HepG2 (cell line): ENCODE measurements around the gene CLEC18A. TPM values are rescaled to one million over a fixed set of nuclear protein-coding genes. Genes with fewer than 3 reads are reported as not detected.
A peak's percentile ranks its signal among the peaks of the same experiment; 100 is the strongest.

Experiments used
- HOXA3 ChIP-seq: sonication (generic); formaldehyde crosslinking; IDR thresholded peaks from 2 replicates; pipeline ENCODE4 v1.5.0; 2020; ENCODE audit warnings: missing genetic modification reagents
- MAFG ChIP-seq: sonication (generic); formaldehyde crosslinking; IDR thresholded peaks from 2 replicates; pipeline ENCODE4 v1.5.1; 2020; ENCODE audit warnings: mild to moderate bottlenecking, missing genetic modification reagents
- MATR3 ChIP-seq: sonication (generic); formaldehyde crosslinking; IDR thresholded peaks from 2 replicates; pipeline ENCODE4 v1.4.0; 2020; ENCODE audit warnings: missing genetic modification reagents
- NCOA5 ChIP-seq: sonication (generic); formaldehyde crosslinking; IDR thresholded peaks from 2 replicates; pipeline ENCODE4 v1.4.0; 2020; ENCODE audit warnings: missing genetic modification reagents
- RAD21 ChIP-seq: fragments of 450-650 bp; formaldehyde crosslinking; IDR thresholded peaks from 2 replicates; pipeline ENCODE4 v1.5.0; 2020; ENCODE audit warnings: mild to moderate bottlenecking
- SALL1 ChIP-seq: sonication (generic); formaldehyde crosslinking; IDR thresholded peaks from 2 replicates; pipeline ENCODE4 v1.8.0; 2022; ENCODE audit warnings: mild to moderate bottlenecking, missing genetic modification reagents
- SMC3 ChIP-seq: IDR thresholded peaks from 2 replicates; pipeline ENCODE4 v1.6.1; 2011; ENCODE audit warnings: low read length, improper control_type of control experiment
- STAG1 ChIP-seq: sonication (generic); formaldehyde crosslinking; IDR thresholded peaks from 2 replicates; pipeline ENCODE4 v1.4.0; 2020; ENCODE audit warnings: missing genetic modification reagents
- TEAD3 ChIP-seq: optimal IDR thresholded peaks from 2 replicates; pipeline ENCODE3; 2016; ENCODE audit warnings: borderline replicate concordance
- XRCC5 ChIP-seq: fragments of 200-400 bp; formaldehyde crosslinking; optimal IDR thresholded peaks from 2 replicates; pipeline ENCODE3; 2017; ENCODE audit warnings: mild to moderate bottlenecking, low read length
- ZNF251 ChIP-seq: sonication (generic); formaldehyde crosslinking; IDR thresholded peaks from 2 replicates; pipeline ENCODE4 v1.9.0; 2021; ENCODE audit warnings: mild to moderate bottlenecking, missing genetic modification reagents
- polyA plus RNA-seq, 8 experiments: library from polyadenylated mRNA; depleted of rRNA in 3 of 8; stranded (reverse) in 7 of 8; unstranded in 1 of 8; fragments of >200 nt; fragmentation: Illumina TruSeq in 4 of 8; extraction: Trizol in 4 of 8; gene quantifications; 2 replicates each; pipeline versions ENCODE4 v1.2.1 to v1.2.3, GENCODE V29; 2011 to 2016; ENCODE audit warnings: low read depth in 4 of 8, missing spikeins in 1 of 8, mixed read lengths in 1 of 8; ENCODE audit not compliant: insufficient read depth in 1 of 8
- total RNA-seq, 5 experiments: library from RNA; depleted of rRNA; stranded (reverse); fragments of >200 nt; fragmentation: Illumina TruSeq; extraction: Trizol; gene quantifications; 2 replicates each; pipeline ENCODE4 v1.2.3, GENCODE V29; 2016; ENCODE audit warnings: low read depth in 1 of 5
- TF ChIP-seq, protein P1 (sequence below): sonication (generic); formaldehyde crosslinking; IDR thresholded peaks from 2 replicates; pipeline ENCODE4 v1.4.0; 2020; ENCODE audit warnings: missing genetic modification reagents
- TF ChIP-seq, protein P2 (sequence below): sonication (generic); formaldehyde crosslinking; IDR thresholded peaks from one replicate; pipeline ENCODE4 v1.5.1; 2020; ENCODE audit warnings: mild to moderate bottlenecking, missing genetic modification reagents; ENCODE audit errors: not compliant biosample characterization
- TF ChIP-seq, protein P3 (sequence below): sonication (generic); formaldehyde crosslinking; IDR thresholded peaks from 2 replicates; pipeline ENCODE4 v1.5.0; 2020; ENCODE audit warnings: mild to moderate bottlenecking, missing genetic modification reagents, moderate library complexity

The CLEC18A gene
- total and polyA plus RNA-seq, 2 of the 13 experiments (the other 11 are each of a cell fraction or from before 2014, with no cell fraction given), result 0.22 to 0.42 TPM

DNA sequence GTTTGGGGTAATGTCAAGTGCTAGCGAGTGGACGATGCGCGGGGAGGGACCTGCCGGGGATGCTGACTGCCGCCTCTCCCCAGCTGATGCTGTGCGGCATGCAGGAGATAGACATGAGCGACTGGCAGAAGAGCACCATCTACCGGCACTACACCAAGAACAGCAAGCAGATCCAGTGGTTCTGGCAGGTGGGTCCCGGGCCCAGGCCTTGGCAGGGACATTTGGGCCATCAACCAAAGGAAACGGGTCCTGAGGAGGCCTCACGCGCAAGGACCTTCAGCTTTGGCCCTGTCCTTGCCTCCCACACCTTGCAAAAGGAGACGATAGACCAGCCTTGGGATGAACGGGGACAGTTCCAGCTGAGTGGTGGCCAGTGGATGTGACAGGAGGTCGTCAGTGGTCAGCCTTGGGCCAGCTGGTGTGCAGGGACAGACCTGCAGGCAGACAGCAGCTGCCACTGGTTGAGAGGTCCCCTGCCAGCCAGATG lies 13.6 kb upstream of the CLEC18A start (continued):
- TF ChIP-seq SALL1 (CRISPR knock-in tag) (peak; percentile 18; the same call in 1 of the 2 replicates), TEAD3 (CRISPR knock-in tag) (peak; percentile 17), NCOA5 (CRISPR knock-in tag) (no peak), SMC3 (peak; percentile 35; the same call in 1 of the 2 replicates), STAG1 (CRISPR knock-in tag) (peak; percentile 90), MAFG (no peak), ZNF251 (CRISPR knock-in tag) (no peak), MATR3 (no peak), RAD21 (CRISPR knock-in tag) (peak; percentile 55), XRCC5 (peak; percentile 39), HOXA3 (peak; percentile 50; the same call in 1 of the 2 replicates)
- TF ChIP-seq, protein P1, sequence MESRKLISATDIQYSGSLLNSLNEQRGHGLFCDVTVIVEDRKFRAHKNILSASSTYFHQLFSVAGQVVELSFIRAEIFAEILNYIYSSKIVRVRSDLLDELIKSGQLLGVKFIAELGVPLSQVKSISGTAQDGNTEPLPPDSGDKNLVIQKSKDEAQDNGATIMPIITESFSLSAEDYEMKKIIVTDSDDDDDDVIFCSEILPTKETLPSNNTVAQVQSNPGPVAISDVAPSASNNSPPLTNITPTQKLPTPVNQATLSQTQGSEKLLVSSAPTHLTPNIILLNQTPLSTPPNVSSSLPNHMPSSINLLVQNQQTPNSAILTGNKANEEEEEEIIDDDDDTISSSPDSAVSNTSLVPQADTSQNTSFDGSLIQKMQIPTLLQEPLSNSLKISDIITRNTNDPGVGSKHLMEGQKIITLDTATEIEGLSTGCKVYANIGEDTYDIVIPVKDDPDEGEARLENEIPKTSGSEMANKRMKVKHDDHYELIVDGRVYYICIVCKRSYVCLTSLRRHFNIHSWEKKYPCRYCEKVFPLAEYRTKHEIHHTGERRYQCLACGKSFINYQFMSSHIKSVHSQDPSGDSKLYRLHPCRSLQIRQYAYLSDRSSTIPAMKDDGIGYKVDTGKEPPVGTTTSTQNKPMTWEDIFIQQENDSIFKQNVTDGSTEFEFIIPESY, result peak; percentile 40; the same call in 1 of the 2 replicates
- TF ChIP-seq, protein P2, sequence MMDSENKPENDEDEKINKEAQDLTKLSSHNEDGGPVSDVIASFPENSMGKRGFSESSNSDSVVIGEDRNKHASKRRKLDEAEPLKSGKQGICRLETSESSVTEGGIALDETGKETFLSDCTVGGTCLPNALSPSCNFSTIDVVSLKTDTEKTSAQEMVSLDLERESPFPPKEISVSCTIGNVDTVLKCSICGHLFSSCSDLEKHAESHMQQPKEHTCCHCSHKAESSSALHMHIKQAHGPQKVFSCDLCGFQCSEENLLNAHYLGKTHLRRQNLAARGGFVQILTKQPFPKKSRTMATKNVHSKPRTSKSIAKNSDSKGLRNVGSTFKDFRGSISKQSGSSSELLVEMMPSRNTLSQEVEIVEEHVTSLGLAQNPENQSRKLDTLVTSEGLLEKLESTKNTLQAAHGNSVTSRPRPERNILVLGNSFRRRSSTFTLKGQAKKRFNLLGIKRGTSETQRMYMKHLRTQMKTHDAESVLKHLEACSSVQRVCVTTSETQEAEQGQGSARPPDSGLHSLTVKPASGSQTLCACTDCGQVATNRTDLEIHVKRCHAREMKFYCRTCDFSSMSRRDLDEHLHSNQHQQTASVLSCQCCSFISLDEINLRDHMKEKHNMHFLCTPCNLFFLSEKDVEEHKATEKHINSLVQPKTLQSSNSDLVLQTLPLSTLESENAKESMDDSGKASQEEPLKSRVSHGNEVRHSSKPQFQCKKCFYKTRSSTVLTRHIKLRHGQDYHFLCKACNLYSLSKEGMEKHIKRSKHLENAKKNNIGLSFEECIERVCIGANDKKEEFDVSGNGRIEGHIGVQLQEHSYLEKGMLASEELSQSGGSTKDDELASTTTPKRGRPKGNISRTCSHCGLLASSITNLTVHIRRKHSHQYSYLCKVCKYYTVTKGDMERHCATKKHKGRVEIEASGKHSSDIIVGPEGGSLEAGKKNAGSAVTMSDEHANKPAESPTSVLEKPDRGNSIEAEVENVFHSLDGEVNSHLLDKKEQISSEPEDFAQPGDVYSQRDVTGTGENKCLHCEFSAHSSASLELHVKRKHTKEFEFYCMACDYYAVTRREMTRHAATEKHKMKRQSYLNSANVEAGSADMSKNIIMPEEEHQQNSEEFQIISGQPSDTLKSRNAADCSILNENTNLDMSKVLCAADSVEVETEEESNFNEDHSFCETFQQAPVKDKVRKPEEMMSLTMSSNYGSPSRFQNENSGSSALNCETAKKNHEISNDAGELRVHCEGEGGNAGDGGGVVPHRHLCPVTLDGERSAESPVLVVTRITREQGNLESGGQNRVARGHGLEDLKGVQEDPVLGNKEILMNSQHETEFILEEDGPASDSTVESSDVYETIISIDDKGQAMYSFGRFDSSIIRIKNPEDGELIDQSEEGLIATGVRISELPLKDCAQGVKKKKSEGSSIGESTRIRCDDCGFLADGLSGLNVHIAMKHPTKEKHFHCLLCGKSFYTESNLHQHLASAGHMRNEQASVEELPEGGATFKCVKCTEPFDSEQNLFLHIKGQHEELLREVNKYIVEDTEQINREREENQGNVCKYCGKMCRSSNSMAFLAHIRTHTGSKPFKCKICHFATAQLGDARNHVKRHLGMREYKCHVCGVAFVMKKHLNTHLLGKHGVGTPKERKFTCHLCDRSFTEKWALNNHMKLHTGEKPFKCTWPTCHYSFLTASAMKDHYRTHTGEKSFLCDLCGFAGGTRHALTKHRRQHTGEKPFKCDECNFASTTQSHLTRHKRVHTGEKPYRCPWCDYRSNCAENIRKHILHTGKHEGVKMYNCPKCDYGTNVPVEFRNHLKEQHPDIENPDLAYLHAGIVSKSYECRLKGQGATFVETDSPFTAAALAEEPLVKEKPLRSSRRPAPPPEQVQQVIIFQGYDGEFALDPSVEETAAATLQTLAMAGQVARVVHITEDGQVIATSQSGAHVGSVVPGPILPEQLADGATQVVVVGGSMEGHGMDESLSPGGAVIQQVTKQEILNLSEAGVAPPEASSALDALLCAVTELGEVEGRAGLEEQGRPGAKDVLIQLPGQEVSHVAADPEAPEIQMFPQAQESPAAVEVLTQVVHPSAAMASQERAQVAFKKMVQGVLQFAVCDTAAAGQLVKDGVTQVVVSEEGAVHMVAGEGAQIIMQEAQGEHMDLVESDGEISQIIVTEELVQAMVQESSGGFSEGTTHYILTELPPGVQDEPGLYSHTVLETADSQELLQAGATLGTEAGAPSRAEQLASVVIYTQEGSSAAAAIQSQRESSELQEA, result peak; percentile 8
- TF ChIP-seq, protein P3, sequence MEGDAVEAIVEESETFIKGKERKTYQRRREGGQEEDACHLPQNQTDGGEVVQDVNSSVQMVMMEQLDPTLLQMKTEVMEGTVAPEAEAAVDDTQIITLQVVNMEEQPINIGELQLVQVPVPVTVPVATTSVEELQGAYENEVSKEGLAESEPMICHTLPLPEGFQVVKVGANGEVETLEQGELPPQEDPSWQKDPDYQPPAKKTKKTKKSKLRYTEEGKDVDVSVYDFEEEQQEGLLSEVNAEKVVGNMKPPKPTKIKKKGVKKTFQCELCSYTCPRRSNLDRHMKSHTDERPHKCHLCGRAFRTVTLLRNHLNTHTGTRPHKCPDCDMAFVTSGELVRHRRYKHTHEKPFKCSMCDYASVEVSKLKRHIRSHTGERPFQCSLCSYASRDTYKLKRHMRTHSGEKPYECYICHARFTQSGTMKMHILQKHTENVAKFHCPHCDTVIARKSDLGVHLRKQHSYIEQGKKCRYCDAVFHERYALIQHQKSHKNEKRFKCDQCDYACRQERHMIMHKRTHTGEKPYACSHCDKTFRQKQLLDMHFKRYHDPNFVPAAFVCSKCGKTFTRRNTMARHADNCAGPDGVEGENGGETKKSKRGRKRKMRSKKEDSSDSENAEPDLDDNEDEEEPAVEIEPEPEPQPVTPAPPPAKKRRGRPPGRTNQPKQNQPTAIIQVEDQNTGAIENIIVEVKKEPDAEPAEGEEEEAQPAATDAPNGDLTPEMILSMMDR (CRISPR knock-in tag), result peak; percentile 73
